ENCODE data around the gene TERT.

DNA sequence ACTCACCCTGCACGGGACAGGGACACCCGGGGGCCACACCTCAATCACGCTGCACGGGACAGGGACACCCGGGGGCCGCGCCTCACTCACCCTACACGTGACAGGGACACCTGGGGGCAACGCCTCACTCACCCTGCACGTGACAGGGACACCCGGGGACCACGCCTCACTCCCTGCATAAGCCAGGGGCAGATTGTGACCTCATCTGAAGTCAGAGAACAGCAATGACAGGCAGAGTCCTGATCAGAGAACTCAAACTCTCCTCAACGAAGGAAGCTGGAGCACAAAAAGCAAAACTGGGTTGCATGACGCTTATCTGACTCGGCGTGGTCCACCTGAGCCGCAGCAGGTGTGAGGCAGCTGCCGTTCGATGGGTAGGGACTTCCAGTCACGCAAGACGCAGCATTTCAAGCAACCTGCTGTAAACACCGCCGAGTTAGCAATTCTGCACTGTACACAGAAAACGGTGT, 3.2 kb downstream of the TERT start:
- TF ChIP-seq, protein P1, sequence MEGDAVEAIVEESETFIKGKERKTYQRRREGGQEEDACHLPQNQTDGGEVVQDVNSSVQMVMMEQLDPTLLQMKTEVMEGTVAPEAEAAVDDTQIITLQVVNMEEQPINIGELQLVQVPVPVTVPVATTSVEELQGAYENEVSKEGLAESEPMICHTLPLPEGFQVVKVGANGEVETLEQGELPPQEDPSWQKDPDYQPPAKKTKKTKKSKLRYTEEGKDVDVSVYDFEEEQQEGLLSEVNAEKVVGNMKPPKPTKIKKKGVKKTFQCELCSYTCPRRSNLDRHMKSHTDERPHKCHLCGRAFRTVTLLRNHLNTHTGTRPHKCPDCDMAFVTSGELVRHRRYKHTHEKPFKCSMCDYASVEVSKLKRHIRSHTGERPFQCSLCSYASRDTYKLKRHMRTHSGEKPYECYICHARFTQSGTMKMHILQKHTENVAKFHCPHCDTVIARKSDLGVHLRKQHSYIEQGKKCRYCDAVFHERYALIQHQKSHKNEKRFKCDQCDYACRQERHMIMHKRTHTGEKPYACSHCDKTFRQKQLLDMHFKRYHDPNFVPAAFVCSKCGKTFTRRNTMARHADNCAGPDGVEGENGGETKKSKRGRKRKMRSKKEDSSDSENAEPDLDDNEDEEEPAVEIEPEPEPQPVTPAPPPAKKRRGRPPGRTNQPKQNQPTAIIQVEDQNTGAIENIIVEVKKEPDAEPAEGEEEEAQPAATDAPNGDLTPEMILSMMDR (IDR thresholded peaks at IDR 0.05): no peak
- no peak for TF ChIP-seq POLR2A (IDR thresholded peaks at IDR 0.05)
